Stimulated activated naive B cell treated with anti-CD40 and anti-IgM and Interleukin-4, amounts not matched to agents 10 μg/mL and 1 μg/mL and 100 μg/mL, for 72 hours (primary cell): ENCODE data around the gene LUZP1.
A peak's percentile ranks its signal among the peaks of the same experiment; 100 is the strongest.
"Not testable (repeated sequence)": the region's sequence is repeated elsewhere in the genome, so short reads cannot be mapped to it uniquely, and the experiment has no call there.

Experiments used
- ATAC-seq, 2 donors: fragments of 150-1000 bp; cut with Tn5 transposase; replicated peaks; 2 replicates each; pipeline ENCODE4 v1.10.0; 2021; ENCODE audit warnings: moderate library complexity in 1 of 2
- DNase-seq: peaks from one replicate; pipeline ENCODE4 v3.0.0; 2021
- H3K27ac Mint-ChIP-seq: one replicate; pipeline ENCODE4 v1.8.0; 2022; ENCODE audit warnings: mild to moderate bottlenecking, mixed read lengths
- H3K27me3 Mint-ChIP-seq, 2 donors: one replicate each; pipeline ENCODE4 v1.8.0; 2022; ENCODE audit warnings: mixed read lengths in 2 of 2
- H3K36me3 Mint-ChIP-seq, 2 donors: one replicate each; pipeline ENCODE4 v1.8.0; 2022; ENCODE audit warnings: mixed read lengths in 2 of 2, mild to moderate bottlenecking in 1 of 2
- H3K4me1 Mint-ChIP-seq, 2 donors: one replicate each; pipeline ENCODE4 v1.8.0; 2022; ENCODE audit warnings: mixed read lengths in 2 of 2, mild to moderate bottlenecking in 1 of 2
- H3K4me3 Mint-ChIP-seq, 2 donors: one replicate each; pipeline ENCODE4 v1.8.0; 2022; ENCODE audit warnings: mild to moderate bottlenecking in 2 of 2, mixed read lengths in 2 of 2, moderate library complexity in 1 of 2
- H3K9me3 Mint-ChIP-seq, 2 donors: one replicate each; pipeline ENCODE4 v1.8.0; 2022; ENCODE audit warnings: mixed read lengths in 2 of 2, mild to moderate bottlenecking in 1 of 2

LUZP1 gene

GRCh38 chr1:23168445-23169194, at the start of gene LUZP1:
Gene LUZP1, minus strand, starts transcription at chr1:23168856.
- Mint-ChIP-seq H3K9me3 (no peaks in the 10 kb centered on the region), H3K4me1 (peaks cover 15 to 32% of the 10 kb centered on the region in 2 donors), H3K4me3 (peak within 1 kb of the TSS; percentile 100), H3K36me3 (peaks cover 2 to 6% of the 10 kb centered on the region in 2 donors), H3K27ac (peak within 1 kb of the TSS; percentile 94), H3K27me3 (no peaks in the 10 kb centered on the region)
- DNase-seq (peak; percentile 74), ATAC-seq (peak; percentile 80 to 84)

DNA sequence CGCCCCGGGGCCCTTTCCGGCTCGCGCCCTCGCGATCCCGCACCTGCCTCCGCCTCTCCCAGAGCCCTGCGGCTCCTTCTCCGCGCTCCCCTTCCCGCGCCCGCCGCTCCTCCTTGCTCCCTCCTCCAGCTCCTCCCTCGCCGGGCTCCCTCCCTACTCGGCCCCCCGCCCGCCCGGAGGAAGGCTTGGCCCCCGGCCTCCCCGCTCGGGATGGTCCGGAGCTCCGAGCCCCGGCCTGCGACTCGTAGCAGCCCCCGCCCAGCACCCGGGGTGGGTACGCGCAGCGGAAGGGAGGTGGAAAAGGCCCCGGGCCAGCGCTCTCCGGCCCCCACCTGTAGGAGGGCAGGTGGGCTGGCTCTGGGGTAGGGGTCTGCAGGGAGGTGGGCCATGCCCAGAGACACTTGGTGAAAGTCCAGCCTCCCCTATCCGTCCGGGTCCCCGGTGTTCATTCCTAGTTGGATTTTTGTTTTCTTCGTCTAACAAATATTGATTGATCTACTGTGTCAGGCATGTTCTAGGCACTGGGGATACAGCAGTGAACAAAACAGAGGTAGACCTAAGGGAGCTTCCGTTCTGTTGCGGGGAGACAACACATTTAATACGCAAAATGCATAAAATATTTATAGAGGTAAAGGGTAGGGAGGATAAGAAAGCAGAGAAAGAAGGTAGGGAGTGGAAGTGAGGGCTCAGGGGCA, 48.9 kb upstream of the LUZP1 start, which contains the start of gene HTR1D:
Gene HTR1D, minus strand, starts transcription at position 82 of the 695 bp plus-strand sequence. CDS start 23,283 bp downstream, outside the sequence.
- DNase-seq = no peak
- Mint-ChIP-seq H3K36me3 (no peaks in the 10 kb centered on the region), H3K27me3 (peaks cover 68 to 82% of the 10 kb centered on the region in 2 donors), H3K9me3 (no peaks in the 10 kb centered on the region), H3K4me1 (no peaks in the 10 kb centered on the region), H3K27ac (no peak within 1 kb of the TSS), H3K4me3 (peak within 1 kb of the TSS; percentile 37 to 61)
- ATAC-seq = peak; percentile 36 to 50

- Mint-ChIP-seq H3K27me3 (peaks cover 69 to 82% of the 10 kb centered on the region in 2 donors), H3K4me3 (peak overlapping the region in 1 of 2 donors; percentile 61), H3K9me3 (no peaks in the 10 kb centered on the region), H3K4me1 (no peaks in the 10 kb centered on the region), H3K27ac (no peak overlapping the region), H3K36me3 (no peaks in the 10 kb centered on the region)
- DNase-seq (peak; percentile 10), ATAC-seq (peak; percentile 57 to 73)
These were observed 48.2 kb upstream of the LUZP1 start for GRCh38 chr1:23216771-23217420.

GRCh38 chr1:23215751-23216449, 47.2 kb upstream of the LUZP1 start:
- H3K4me1 Mint-ChIP-seq = peaks cover 0 to 2% of the 10 kb centered on the region in 2 donors
- H3K27ac Mint-ChIP-seq = no peak overlapping the region
- no peaks in the 10 kb centered on the region for H3K9me3 Mint-ChIP-seq
- H3K36me3 Mint-ChIP-seq = no peaks in the 10 kb centered on the region
- H3K27me3 Mint-ChIP-seq = peaks cover 68 to 82% of the 10 kb centered on the region in 2 donors
- ATAC-seq (no peak), DNase-seq (no peak)
- no peak overlapping the region for H3K4me3 Mint-ChIP-seq

- H3K27me3 Mint-ChIP-seq = peaks cover 64 to 79% of the 10 kb centered on the region in 2 donors
- DNase-seq = no peak
- no peak overlapping the region for H3K4me3 Mint-ChIP-seq
- ATAC-seq = no peak
- no peaks in the 10 kb centered on the region for H3K9me3 Mint-ChIP-seq
- H3K36me3 Mint-ChIP-seq = no peaks in the 10 kb centered on the region
- peaks cover 0 to 2% of the 10 kb centered on the region in 2 donors for H3K4me1 Mint-ChIP-seq
- no peak overlapping the region for H3K27ac Mint-ChIP-seq
These were observed 46.6 kb upstream of the LUZP1 start for GRCh38 chr1:23215291-23215690.

DNA sequence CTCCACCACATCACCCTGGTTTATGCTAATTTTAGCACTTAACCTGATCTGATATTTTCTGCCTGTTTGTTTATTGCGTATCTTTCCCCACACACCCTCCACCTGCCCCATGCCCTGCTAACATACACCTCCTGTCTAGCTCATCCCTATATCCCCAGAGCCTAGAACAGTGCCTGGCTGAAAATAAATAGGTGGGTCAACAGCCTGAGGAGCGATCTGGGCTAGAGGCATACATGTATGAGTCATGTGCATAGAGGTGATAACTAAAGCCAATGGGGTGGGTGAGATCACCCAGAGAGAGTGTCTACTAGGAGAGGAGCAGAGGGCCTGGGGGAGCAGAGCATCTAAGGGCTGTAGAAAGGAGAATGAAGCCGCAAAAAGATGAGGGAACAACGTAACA, 46.0 kb upstream of the LUZP1 start:
- DNase-seq (no peak), ATAC-seq (no peak)
- Mint-ChIP-seq H3K4me3 (no peak overlapping the region), H3K27ac (no peak overlapping the region), H3K27me3 (peaks cover 60 to 72% of the 10 kb centered on the region in 2 donors), H3K36me3 (no peaks in the 10 kb centered on the region), H3K4me1 (peaks cover 0 to 2% of the 10 kb centered on the region in 2 donors), H3K9me3 (no peaks in the 10 kb centered on the region)

DNA sequence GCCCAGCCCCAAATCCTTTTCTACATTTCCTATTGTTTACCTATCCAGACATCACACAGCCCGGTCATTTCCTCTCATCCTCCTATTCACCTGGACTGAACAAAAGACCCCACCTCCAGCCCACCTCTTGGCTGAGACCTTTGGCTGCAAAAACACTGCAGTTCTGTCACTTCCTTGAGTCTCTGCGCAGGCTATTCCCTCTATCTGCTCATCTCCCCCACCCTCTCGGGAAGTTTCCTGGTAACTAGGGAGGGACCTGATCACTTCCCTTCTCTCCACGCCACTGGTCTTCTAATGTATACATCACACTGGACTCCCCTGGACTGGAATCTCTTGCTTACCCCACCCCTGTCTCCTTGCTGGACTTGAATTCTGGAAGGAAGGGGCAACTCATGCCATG, 43.3 kb upstream of the LUZP1 start:
- Mint-ChIP-seq H3K27ac (no peak overlapping the region), H3K4me1 (peaks cover 0 to 2% of the 10 kb centered on the region in 2 donors), H3K4me3 (no peak overlapping the region), H3K9me3 (no peaks in the 10 kb centered on the region), H3K27me3 (peaks cover 39 to 50% of the 10 kb centered on the region in 2 donors), H3K36me3 (no peaks in the 10 kb centered on the region)
- no peak for ATAC-seq
- no peak for DNase-seq

DNA sequence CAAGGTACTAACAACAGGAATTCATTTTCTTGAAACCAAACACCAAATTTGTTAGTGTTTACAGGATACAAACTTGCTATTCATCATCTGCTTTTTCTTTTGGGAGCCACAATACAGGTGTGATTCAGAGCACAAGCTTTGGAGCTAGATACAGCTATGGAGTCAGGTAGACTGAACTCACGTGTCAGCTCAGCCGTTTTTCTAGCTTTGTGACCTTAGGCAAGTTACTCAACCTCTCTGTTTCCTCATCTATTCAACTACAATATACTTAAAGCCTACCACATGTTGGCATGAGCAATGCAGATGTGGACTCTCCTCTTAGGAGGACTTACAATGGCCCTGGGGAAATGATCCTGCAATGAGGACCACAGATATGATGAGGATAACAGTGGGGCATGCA, 42.3 kb upstream of the LUZP1 start:
- Mint-ChIP-seq H3K4me1 (peaks cover 0 to 2% of the 10 kb centered on the region in 2 donors), H3K27ac (no peak overlapping the region), H3K27me3 (peaks cover 47 to 55% of the 10 kb centered on the region in 2 donors), H3K9me3 (no peaks in the 10 kb centered on the region), H3K36me3 (no peaks in the 10 kb centered on the region), H3K4me3 (no peak overlapping the region)
- DNase-seq = no peak
- no peak for ATAC-seq

GRCh38 chr1:23210351-23210785, 41.7 kb upstream of the LUZP1 start:
- peaks cover 49 to 54% of the 10 kb centered on the region in 2 donors for H3K27me3 Mint-ChIP-seq
- no peaks in the 10 kb centered on the region for H3K9me3 Mint-ChIP-seq
- no peaks in the 10 kb centered on the region for H3K36me3 Mint-ChIP-seq
- no peak for ATAC-seq
- H3K4me3 Mint-ChIP-seq = no peak overlapping the region
- H3K27ac Mint-ChIP-seq = no peak overlapping the region
- no peak for DNase-seq
- peaks cover 0 to 2% of the 10 kb centered on the region in 2 donors for H3K4me1 Mint-ChIP-seq

- Mint-ChIP-seq H3K4me3 (no peak overlapping the region), H3K27me3 (peaks cover 46 to 50% of the 10 kb centered on the region in 2 donors), H3K27ac (no peak overlapping the region), H3K9me3 (no peaks in the 10 kb centered on the region), H3K36me3 (no peaks in the 10 kb centered on the region), H3K4me1 (peaks cover 0 to 2% of the 10 kb centered on the region in 2 donors)
- DNase-seq (no peak), ATAC-seq (no peak)
These were observed 41.1 kb upstream of the LUZP1 start for GRCh38 chr1:23209770-23210169.

- Mint-ChIP-seq H3K4me3 (no peak overlapping the region), H3K27ac (no peak overlapping the region), H3K4me1 (peaks cover 0 to 2% of the 10 kb centered on the region in 2 donors), H3K27me3 (peaks cover 40 to 54% of the 10 kb centered on the region in 2 donors), H3K36me3 (no peaks in the 10 kb centered on the region), H3K9me3 (no peaks in the 10 kb centered on the region)
- ATAC-seq (no peak), DNase-seq (no peak)
These were observed 39.9 kb upstream of the LUZP1 start for GRCh38 chr1:23208527-23208926.

DNA sequence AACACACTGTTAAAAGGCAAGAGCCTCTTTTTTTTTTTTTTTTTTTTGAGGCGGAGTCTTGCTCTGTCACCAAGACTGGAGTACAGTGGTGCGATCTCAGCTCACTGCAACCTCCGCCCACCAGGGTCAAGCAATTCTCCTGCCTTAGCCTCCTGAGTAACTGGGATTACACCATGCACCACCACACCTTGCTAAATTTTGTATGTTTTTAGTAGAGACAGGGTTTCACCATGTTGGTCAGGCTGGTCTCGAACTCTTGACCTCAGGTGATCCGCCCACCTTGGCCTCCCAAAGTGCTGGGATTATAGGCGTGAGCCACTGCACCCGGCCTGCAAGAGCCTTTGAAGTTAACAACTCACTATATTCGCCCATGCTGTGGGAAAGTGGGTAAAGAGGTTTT, 39.1 kb upstream of the LUZP1 start:
- ATAC-seq, DNase-seq, H3K4me1 Mint-ChIP-seq, H3K36me3 Mint-ChIP-seq, H3K4me3 Mint-ChIP-seq, H3K27ac Mint-ChIP-seq, H3K9me3 Mint-ChIP-seq: not testable (repeated sequence)
- peaks cover 34 to 46% of the 10 kb centered on the region in 2 donors for H3K27me3 Mint-ChIP-seq

DNA sequence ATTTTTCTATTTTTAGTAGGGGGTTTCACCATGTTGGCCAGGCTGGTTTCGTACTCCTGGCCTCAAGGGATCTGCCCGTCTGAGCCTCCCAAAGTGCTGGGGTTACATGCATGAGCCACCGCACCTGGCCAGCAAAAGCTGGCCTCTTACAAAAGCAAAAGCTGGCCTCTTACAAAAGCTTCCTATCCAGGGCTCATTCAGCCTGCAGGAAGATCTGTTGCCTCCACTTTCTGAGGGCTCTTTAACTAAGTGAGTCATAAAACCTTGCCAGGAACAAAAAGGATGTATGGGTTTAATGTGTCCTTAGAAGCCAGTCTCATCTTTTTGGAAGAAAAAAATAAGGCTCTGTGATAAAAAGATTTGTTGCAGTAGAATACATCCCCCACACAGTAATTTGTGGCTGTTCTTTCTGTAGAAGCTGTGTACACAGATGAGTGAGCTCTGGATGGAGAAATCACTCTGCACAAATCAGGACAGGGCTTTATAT, 33.6 kb upstream of the LUZP1 start:
- Mint-ChIP-seq H3K27me3 (peaks cover 22 to 35% of the 10 kb centered on the region in 2 donors), H3K4me3 (no peak overlapping the region), H3K27ac (no peak overlapping the region), H3K9me3 (peaks cover 0 to 3% of the 10 kb centered on the region in 2 donors), H3K36me3 (no peaks in the 10 kb centered on the region), H3K4me1 (peaks cover 0 to 10% of the 10 kb centered on the region in 2 donors)
- ATAC-seq (peak; percentile 52 to 74), DNase-seq (no peak)

- peaks cover 0 to 3% of the 10 kb centered on the region in 2 donors for H3K9me3 Mint-ChIP-seq
- H3K4me3 Mint-ChIP-seq = no peak overlapping the region
- ATAC-seq (no peak), DNase-seq (no peak)
- H3K36me3 Mint-ChIP-seq = no peaks in the 10 kb centered on the region
- peaks cover 12 to 24% of the 10 kb centered on the region in 2 donors for H3K27me3 Mint-ChIP-seq
- H3K27ac Mint-ChIP-seq = no peak overlapping the region
- peaks cover 0 to 10% of the 10 kb centered on the region in 2 donors for H3K4me1 Mint-ChIP-seq
These were observed 32.2 kb upstream of the LUZP1 start for GRCh38 chr1:23200883-23201282.
